Fibroblast of upper back skin (primary cell): Measurements from ENCODE around the gene DDX43.
"Not testable (repeated sequence)": the region's sequence is repeated elsewhere in the genome, so short reads cannot be mapped to it uniquely, and the experiment has no call there.

Source experiments
- DNase-seq: peaks from one replicate; pipeline ENCODE4 v3.0.0-alpha.2; 2013

DDX43 gene

GRCh38 chr6:73394577-73395354 is at the start of gene DDX43:
Gene DDX43, plus strand, starts transcription at chr6:73394828. Its CDS starts 78 bp downstream, at chr6:73394906.
- DNase-seq: peak; percentile 41

GRCh38 chr6:73348550-73349204 is 46.0 kb upstream of the DDX43 start:
- DNase-seq: no peak

DNA sequence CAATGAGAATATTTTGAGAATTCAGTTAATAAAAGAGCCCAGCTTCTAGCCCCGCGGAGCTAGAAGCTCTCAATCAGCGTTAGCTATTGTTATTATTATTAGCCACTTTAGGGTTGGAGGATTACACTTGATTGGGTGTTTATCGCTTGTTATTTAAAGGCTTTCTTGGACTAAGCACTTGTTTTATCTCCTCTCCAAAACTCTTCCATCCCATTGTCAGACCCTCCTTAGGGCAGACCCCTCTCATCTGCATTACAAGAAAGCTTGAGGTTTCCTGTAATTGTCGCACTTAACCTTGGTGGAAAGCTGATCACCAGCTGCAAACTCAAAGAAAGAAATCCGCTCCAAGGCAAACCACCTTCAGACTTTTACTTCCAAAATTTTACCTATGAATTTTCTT is 45.3 kb upstream of the DDX43 start:
- no peak for DNase-seq

- DNase-seq: no peak
These were observed 40.7 kb upstream of the DDX43 start, which contains the start of gene DPPA5 for GRCh38 chr6:73353636-73354593. Gene DPPA5, minus strand, starts transcription at chr6:73354276. Its CDS starts 51 bp downstream, at chr6:73354225.

GRCh38 chr6:73362358-73362757 is 32.3 kb upstream of the DDX43 start, which contains the start of gene KHDC3L:
Gene KHDC3L, plus strand, starts transcription at chr6:73362658. Its CDS starts 72 bp downstream, at chr6:73362730.
- no peak for DNase-seq

DNA sequence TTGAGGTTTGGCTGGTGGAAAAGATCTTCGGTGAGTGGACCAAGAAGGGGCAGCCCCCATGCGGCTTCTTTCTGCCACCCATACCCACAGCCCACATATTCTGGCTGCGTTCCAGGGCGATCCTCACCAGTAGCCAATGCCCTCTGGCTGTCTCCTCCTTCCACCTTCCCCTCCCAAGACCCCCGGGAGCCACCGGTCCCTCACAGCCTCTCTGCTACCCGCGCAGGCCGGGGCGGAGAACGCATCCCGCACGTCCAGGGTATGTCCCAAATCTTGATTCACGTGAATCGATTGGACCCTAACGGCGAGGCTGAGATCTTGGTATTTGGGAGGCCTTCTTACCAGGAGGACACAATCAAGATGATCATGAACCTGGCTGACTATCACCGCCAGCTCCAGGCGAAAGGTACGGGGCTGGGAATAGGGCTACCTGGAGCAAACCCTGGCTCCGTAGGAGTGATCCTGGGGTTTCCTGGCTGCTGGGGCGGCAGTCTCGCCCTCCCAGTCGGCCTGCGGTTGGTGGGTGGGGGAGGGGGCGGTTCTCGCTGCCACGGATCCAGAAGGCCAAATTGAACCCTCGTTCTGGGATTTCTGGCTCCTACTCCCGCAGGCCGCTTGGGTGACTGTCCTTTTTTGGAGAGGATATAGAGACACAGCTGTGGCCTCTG is 31.6 kb upstream of the DDX43 start:
- DNase-seq: no peak

GRCh38 chr6:73363537-73363875 is 31.1 kb upstream of the DDX43 start:
- DNase-seq: no peak

GRCh38 chr6:73364121-73364520 is 30.5 kb upstream of the DDX43 start:
- DNase-seq: no peak

- no peak for DNase-seq
These were observed 30.1 kb upstream of the DDX43 start for GRCh38 chr6:73364549-73364948.

GRCh38 chr6:73367761-73368355 is 26.8 kb upstream of the DDX43 start:
- no peak for DNase-seq

GRCh38 chr6:73368675-73369074 is 26.0 kb upstream of the DDX43 start:
- no peak for DNase-seq

- no peak for DNase-seq
These were observed 25.5 kb upstream of the DDX43 start for GRCh38 chr6:73369157-73369556.

DNA sequence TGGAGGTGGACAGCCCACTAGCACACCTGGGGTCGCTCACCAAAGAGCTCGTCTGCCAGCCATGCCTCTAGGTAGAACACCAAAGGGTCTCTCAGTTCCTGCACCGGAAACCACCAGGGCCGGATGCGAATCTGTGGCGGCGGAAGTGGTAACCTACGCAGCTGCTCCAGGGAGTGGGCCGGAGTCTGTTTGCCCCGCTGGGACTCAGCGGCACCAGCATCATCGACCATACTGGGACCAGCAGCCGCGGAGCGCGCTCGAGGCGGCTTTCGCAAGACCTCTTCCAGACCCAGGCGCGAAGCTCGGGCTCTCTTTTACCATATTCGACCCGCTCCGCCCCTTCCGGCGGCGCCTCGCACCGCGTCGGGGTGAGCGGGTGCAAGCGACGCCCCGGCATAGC is 25.1 kb upstream of the DDX43 start, which contains the start of gene OOEP:
Gene OOEP, minus strand, starts transcription at position 335 of the 400 bp plus-strand sequence. Its CDS starts 105 bp downstream, at position 230.
- no peak for DNase-seq

GRCh38 chr6:73371984-73372383 is 22.6 kb upstream of the DDX43 start:
- no peak for DNase-seq

- DNase-seq: no peak
These were observed 22.1 kb upstream of the DDX43 start for GRCh38 chr6:73372516-73372915.

GRCh38 chr6:73375216-73375615 is 19.4 kb upstream of the DDX43 start:
- no peak for DNase-seq

DNA sequence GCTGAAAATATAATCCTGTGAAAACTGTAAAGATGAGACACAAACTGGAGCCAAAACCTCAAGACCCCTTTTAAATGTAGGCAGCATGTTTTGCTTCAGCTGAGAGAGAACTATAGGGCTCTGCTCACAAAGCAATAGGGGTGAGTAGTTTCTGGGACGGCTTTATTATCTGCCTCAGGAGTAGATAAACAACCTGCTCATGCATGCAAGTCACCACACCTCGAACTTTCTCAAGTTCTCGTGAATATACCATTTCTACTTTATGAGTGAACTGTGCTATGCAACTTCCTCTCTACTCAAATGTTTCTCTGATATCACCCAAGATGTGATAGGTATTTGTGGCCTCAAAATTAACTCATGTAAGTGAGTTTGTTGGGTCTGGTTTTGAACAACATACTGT is 17.4 kb upstream of the DDX43 start:
- no peak for DNase-seq

GRCh38 chr6:73381531-73381930 is 13.1 kb upstream of the DDX43 start:
- not testable (repeated sequence) for DNase-seq

GRCh38 chr6:73382462-73383113 is 12.0 kb upstream of the DDX43 start:
- no peak for DNase-seq

DNA sequence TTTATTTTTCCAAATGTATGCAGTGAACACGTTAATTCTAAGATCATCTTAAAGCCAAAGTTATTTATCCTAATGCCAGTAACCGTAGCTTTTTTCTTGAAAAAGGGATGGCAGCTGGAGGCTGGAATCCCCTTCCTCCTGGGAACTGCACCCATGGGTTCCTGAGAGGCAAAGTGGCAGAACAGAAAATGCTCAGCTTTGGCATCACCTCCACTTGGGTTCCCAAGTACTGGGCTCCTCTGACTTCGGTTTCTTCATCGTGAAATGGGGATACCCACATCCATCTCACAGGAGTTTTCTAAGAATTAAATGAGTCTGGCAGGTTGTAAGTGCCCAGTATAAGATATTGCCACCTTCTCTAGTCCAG is 6.2 kb upstream of the DDX43 start:
- no peak for DNase-seq

DNA sequence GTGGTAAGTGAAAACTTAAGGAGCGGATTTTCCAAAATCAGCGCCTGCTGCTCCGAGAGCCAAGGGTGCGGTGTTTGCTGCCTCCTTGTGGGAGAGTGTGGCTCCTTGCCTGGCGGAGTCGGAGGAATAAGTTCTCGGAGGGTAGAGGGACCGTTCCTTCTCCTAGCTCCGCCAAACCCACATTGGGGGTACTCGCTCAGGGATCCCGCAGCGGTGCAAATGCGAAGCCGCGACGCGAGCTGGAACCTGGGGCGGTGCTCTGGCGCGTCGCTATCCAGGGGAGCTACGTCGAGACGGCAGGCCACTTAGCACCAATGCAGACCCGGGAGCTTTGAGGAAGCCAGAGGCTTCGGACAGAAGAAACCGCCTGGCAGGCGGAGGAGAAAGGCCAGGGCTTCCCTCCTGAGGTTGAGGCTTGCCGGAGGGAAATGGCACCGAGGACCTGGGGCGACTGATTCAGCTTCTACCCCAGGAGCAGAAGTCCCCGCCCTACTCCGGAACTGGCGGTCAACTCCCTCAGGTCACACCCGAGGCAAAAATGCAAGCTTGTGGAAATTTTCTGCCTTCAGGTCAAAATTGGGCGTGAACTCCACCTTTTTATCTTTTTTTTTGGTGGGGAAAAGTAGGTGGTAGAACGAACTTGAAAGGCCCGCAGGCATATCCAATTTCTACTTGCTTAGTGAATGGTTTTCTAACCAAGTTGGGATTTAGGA is 5.7 kb upstream of the DDX43 start:
- peak; percentile 54 for DNase-seq
